CD4-positive, alpha-beta T cell treated with Interleukin-2 at 100 ng/mL for 4 hours (primary cell): Measurements from ENCODE around the gene CASKIN1.

Experiments
- DNase-seq: peaks from one replicate; pipeline ENCODE4 v3.0.0-alpha.2; 2020; ENCODE audit warnings: low spot score

The CASKIN1 gene

DNA sequence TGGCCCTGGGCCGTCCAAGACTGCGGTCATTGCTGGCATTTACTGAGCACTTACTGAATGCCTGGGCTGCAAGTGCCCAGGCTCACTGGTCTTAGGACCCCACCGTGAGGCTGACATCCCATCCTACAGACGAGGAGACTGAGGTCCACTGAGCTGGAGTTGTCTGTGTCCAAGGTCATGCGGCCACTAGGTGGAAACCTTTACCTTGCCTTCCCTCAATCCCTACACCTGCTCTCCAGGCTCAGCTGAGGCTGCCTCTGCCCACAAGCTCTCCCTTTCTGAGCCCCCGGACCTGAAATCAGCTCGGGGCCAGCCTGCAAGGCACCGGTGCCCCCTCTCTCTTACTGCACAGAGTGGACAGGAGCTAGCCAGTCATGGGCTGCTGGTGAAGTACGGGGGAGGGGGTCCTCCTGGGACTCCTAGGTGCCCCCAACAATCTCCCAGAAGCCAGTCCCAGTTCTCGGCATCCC lies 1.5 kb downstream of the CASKIN1 start:
- DNase-seq = peak; percentile 58

DNA sequence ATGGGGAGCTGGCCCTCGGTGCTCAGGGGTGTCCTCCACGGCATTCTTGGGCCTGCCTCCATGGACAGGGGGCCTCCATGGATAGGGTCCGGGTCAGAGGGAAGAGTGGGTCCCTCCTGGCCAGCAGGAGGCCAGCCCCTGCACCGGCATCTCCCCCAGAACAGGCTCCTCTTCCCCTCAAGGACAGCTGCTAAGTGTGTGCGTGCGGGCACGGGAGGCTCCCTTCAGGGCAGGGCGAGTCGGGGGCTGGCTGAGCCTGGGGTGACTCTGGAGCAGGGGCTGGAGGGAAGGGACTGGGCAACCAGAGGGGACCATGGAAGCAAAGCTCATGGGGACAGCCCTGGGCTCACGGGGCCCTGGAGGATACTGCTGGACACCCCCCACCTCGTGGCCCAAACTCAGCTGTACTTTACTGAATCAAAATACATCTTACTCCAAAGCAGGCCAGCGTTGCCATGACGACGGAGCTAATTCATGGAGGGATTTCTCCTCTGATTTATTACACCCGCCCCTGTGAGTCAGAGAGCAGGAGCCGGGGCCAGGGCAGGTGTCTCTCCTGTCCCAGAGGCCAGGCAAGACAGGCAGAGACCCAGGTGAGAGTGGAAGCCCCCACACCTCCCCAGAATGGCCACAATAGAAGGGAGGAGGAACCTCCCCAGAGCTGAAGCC lies 2.1 kb downstream of the CASKIN1 start:
- no peak for DNase-seq

- no peak for DNase-seq
Measured at GRCh38 chr16:2191446-2191706, 5.0 kb downstream of the CASKIN1 start.

DNA sequence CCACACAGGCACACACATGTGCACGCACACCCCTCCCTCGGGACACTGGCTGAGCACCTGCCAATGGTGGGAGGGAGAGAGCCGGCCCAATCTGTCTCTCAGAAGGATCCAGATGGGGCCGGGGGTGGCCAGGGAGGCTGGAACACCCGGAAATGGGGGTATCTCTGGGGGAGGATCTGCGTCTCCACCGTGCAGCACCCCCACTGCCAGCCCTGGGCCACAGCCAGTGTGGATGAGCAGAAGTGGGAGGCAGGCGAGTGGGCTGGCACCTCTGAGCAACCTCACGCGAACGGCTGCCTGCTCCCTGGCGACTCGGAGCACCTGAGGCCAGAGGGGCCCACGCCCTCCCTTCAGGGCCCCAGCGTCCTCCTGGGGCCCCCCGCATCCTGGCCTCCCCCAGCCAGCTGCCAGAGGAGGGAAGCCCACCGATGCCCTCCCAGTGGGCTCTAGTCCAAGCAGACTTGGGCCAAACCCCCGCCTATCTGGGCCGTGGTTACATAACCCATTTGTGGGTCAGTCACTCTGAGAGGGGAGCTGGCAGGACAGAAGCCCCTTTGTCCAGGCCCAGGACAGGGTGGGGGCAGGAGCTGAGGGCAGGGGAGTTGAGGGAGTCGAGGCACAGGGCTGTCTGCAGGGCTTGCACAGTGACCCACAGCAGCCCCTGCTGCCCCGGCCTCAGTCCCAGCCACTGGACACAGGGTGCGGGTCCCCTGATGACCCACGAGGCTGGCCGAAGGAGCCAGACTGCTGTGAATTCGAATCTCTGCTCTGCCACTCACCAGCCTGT lies 5.6 kb downstream of the CASKIN1 start:
- DNase-seq = no peak

DNA sequence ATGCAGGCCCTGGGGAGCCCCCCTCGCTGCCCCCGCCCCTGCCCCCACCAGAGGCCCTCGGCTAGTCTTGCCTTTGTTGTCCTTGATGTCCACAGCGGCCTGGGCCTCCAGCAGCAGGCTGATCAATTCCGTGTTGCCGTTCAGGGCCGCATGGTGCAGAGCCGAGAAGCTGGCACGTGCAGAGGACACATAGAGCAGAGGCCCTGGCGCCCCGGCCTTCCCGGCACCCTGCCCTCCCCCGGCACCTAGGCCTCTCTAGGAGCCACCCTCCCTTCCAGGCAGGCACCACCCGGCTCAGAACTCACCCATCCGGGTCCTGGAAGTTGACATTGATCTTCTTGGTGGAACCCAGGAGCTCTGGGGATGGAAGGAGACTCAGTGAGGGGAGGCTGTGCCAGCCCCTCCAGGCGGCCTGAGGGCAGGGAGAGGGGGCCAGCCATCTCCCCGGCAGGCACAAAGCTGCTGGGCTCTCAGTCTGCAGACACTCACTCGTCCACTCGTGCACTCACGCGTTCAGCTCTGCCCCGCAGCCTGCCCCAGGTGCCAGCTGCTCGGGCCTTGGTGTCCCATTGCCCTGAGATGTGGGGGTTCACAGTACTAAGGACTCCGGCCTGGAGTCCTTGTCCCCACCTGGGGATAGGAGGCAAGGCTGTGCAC lies 6.3 kb downstream of the CASKIN1 start:
- DNase-seq = no peak

GRCh38 chr16:2189252-2189893 lies 7.0 kb downstream of the CASKIN1 start:
- DNase-seq = no peak

DNA sequence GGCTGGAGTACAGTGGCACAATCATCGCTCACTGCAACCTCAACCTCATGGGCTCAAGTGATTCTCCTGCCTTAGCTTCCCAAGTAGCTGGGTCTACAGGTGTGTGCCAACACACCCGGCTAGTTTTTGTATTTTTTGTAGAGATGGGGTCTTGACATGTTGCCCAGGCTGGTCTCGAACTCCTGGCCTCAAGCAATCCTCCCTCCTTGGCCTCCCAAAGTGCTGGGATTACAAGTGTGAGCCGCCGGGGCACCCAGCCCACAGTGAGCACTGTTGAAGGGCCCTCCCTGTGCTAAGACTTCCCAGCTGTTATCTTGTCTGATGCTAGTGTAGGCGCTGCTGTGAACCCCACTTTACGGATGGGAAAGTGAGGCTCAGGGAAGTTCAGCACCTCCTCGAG lies 8.0 kb downstream of the CASKIN1 start:
- DNase-seq = no peak

- no peak for DNase-seq
Measured at GRCh38 chr16:2187212-2187611, 9.2 kb downstream of the CASKIN1 start.

DNA sequence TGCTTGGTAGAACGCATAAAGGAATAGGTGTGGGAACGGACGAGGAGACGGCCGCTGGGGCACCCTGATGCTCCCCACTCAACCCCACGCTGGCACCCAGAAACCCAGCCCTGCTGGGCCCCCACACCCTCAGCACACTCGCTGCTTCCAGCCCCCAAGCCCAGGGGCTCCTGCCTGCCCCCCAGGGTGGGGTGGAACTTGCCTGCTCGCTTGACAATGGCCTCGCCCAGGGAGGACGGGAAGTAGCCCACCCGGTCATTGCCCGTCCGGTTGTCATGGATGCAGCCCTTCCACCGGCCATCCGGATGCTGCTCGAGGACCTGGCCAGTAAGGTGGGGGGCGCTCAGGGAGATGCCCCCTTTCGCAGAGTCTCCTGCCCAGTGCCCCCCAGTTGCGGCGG lies 9.9 kb downstream of the CASKIN1 start:
- no peak for DNase-seq

- DNase-seq = no peak
Measured at GRCh38 chr16:2186064-2186463, 10.3 kb downstream of the CASKIN1 start.

DNA sequence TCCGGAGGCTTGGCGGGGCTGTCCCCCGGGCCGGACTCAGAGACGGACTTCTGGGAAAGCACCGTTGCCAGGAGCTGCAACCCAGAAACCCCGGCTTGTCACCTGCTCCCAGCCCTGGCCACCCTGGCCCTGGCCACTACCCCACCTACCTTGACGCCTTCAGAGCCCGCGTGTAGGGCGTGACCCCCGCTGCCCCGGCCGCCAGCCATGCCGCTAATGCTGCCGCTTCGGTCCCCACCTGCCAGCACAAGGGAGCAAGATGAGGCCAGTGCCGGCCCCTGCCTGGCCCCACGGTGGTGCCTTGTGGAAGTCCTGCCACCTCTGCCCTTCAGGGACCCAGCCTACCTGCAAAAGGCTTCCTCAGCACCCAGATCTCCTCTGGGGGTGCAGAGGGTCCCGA lies 11.4 kb downstream of the CASKIN1 start:
- DNase-seq = no peak

DNA sequence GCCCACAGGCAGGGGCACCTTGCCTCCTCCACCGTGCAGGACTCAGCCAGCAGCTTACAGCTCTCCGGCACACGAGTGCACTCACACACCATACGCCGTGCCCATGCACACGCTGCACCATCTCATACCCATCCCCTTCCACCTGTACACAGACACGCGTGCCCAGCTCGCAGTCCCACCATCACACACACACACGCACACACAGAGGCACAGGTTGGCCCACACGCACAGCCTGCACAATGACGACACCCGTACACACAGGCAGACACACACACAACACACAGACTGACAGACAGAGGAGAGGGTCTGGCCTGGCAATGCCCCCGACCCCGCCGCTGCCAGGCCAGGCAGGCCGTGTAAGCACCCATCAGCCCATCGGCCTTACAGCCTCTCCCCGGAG lies 12.1 kb downstream of the CASKIN1 start:
- DNase-seq = no peak

- DNase-seq = no peak
Measured at GRCh38 chr16:2183671-2184070, 12.7 kb downstream of the CASKIN1 start.

GRCh38 chr16:2181952-2182351 lies 14.5 kb downstream of the CASKIN1 start:
- no peak for DNase-seq

GRCh38 chr16:2180962-2181923 lies 15.2 kb downstream of the CASKIN1 start:
- DNase-seq = no peak

DNA sequence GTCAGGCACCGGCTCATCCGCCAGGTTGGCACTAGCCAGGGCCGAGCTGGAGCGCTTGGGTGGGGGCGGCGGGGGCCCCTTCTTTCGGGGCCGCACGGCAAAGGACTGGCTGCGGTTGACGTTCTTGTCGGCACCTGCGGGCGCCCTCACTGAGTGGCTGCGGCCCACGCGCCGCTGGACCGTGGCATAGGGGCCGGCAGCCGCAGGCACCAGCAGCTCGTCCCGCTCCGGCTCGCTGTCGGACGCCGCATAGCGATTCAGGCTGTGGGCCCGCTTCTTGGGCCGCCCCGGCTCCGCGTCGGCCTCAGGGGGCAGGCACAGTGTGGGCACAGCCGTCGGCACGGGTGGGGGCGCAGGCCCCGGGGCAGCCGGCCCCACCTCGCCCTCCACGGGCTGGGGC lies 15.9 kb downstream of the CASKIN1 start:
- DNase-seq = no peak

DNA sequence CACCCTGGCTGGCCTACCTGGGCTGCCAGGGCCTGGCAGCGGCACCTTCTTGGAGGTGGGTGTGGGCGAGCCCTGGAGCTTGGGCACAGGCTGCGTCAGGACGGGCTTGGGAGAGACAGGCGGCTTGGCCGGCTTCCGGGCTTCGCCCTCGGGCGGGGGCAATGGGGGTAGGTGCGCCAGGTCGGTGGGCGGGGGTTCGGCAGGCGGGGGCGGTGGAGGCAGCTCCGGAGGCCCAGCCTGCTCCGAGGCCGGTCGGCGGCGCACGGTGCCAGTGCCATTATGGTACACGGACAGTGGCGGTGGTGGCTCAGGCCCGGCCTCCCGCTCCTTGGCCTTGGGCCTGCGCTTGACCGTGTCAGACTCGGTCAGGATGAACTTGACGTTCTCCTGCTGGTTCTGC lies 16.8 kb downstream of the CASKIN1 start:
- no peak for DNase-seq

- no peak for DNase-seq
Measured at GRCh38 chr16:2179107-2179501, 17.3 kb downstream of the CASKIN1 start.

GRCh38 chr16:2178321-2179106 lies 17.9 kb downstream of the CASKIN1 start:
- no peak for DNase-seq

- no peak for DNase-seq
Measured at GRCh38 chr16:2177561-2177960, 18.8 kb downstream of the CASKIN1 start.

DNA sequence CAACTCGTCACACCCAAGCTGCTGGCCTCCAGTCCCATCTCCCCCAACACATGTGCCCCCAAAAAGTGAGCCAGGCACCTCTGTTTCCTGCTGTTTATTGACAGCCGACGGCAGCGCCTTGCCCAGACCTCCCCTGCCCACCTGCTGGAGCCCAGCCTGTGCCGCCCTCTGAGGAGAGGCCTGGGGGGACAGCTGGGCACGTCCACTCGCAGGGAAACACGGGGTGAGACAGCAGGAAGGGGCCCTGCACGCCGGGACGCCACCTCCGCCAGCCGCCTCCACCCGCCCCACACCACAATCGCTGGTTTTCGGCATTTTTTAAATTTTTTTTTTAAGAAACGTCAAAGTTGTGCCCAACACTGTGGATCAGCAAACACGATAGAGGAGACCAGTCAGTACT lies 19.3 kb downstream of the CASKIN1 start:
- no peak for DNase-seq
